Gastroesophageal sphincter (tissue), 3 donors: ENCODE measurements around the gene TRIP12.

Source experiments
- CTCF ChIP-seq, 4 experiments: fragments of 200-600 bp in 2 of 4; fragments of 450-650 bp in 2 of 4; sonication (generic) in 1 of 4; IDR thresholded peaks; one replicate each; pipeline ENCODE4 v1.5.1; 2017 to 2019; ENCODE audit warnings: antibody characterized with exemption in 4 of 4, mild to moderate bottlenecking in 2 of 4, moderate library complexity in 2 of 4
- EP300 ChIP-seq: sonication (generic); formaldehyde crosslinking; IDR thresholded peaks from one replicate; pipeline ENCODE4 v1.6.1; 2017; ENCODE audit warnings: antibody characterized with exemption, mild to moderate bottlenecking
- POLR2A ChIP-seq, 2 donors: fragments of 450-650 bp; IDR thresholded peaks; one replicate each; pipeline ENCODE4 v1.6.1; 2017; ENCODE audit warnings: antibody characterized with exemption in 2 of 2, mild to moderate bottlenecking in 2 of 2, moderate library complexity in 1 of 2
- POLR2AphosphoS5 ChIP-seq: sonication (generic); formaldehyde crosslinking; IDR thresholded peaks from one replicate; pipeline ENCODE4 v1.6.1; 2017; ENCODE audit warnings: antibody characterized with exemption

- TF ChIP-seq POLR2A (IDR thresholded peaks at IDR 0.05) (no peak), CTCF (IDR thresholded peaks at IDR 0.05) (no peak), POLR2AphosphoS5 (no peak), EP300 (no peak)
Observed at GRCh38 chr2:229947544-229947943, 25.7 kb upstream of the TRIP12 start.
